Pancreas (tissue), 10 donors: ENCODE data around the gene GULP1. TPM values are rescaled to one million over a fixed set of nuclear protein-coding genes. Genes with fewer than 3 reads are reported as not detected.

Experiments used
- ATAC-seq, 4 donors: fragments of 200-7000 bp; cut with Tn5 transposase; one replicate each; pipeline versions ENCODE4 v1.8.0 to v1.9.1; 2020; ENCODE audit warnings: mild to moderate bottlenecking in 4 of 4, moderate library complexity in 4 of 4
- DNase-seq, 6 donors: peaks; one replicate each; pipeline ENCODE4 v3.0.0-alpha.2; 2020
- FAIRE-seq: peaks from 2 replicates; lab custom pipeline; 2012; peaks lifted over from hg19 to GRCh38; lab: Jason Lieb, UNC
- H3K27ac ChIP-seq, 4 donors: fragments of 200-600 bp; sonication (generic); 1 replicate in 3 of 4; 2 replicates in 1 of 4; pipeline versions ENCODE4 v1.5.0 to v1.8.0; 2020
- H3K27me3 ChIP-seq, 4 donors: fragments of 200-600 bp; one replicate each; pipeline ENCODE4 v1.8.0; 2021
- H3K36me3 ChIP-seq, 3 donors: fragments of 200-600 bp; sonication (generic) in 1 of 3; one replicate each; pipeline versions ENCODE4 v1.5.0 to v1.8.0; 2020 to 2021
- H3K4me1 ChIP-seq, 3 donors: fragments of 200-600 bp; one replicate each; pipeline ENCODE4 v1.8.0; 2021
- H3K4me3 ChIP-seq, 4 donors: fragments of 200-600 bp; sonication (generic) in 2 of 4; one replicate each; pipeline versions ENCODE4 v1.5.0 to v1.8.0; 2020 to 2021
- H3K9me3 ChIP-seq, 4 donors: fragments of 200-600 bp; one replicate each; pipeline ENCODE4 v1.8.0; 2021
- CTCF ChIP-seq, 4 donors: fragments of 200-600 bp; sonication (generic) in 3 of 4; IDR thresholded peaks; one replicate each; pipeline versions ENCODE4 v1.5.0 to v1.8.0; 2021; ENCODE audit warnings: antibody characterized with exemption in 4 of 4
- WGBS, 2 donors: extraction: QIAGEN DNeasy Blood & Tissue Kit; methylation state at CpG; one replicate each; pipeline ENCODE4 v1.1.7; 2013; 5-methylcytosine and 5-hydroxymethylcytosine counted together
- intact Hi-C, 3 donors: fragments of 100-400 bp; cut with DNase I; formaldehyde crosslinking; loops; one replicate each; pipeline versions ENCODE4 v1.11.1 to v1.14.2; 2022
- polyA plus RNA-seq, 2 donors: library from polyadenylated mRNA; stranded (reverse); fragments of 200-250 nt; gene quantifications; one replicate each; pipeline ENCODE4 v1.2.3, GENCODE V29; 2013
- total RNA-seq, 6 donors: library from RNA; stranded (reverse); fragmentation: NEBNext Ultra II Directional in 4 of 6; extraction: Animal tissue kit (Norgen Biotek cat#: 25700) in 4 of 6; gene quantifications; one replicate each; pipeline versions ENCODE4 v1.2.1 to v1.2.4, GENCODE V29; 2021 to 2023
- donor health status: healthy with polysubstance abuse.
- donor health status: DM: no; HTN: no; CAD: no; lungs with moderate emphysema.
- donor health status: DM: no; HTN: no; CAD: no.
- donor health status: control.
- donor health status: control.
- donor health status: Bipolar disorder and iron deficiency.
- donor health status: DM: yes; HTN: yes; CAD: no.
- donor health status: DM: no; HTN: no; CAD: no.
- donor health status: DM: no; HTN: no; CAD: no.
- donor health status: DM: yes; HTN: yes; CAD: no.

Gene GULP1
- total and polyA plus RNA-seq, 8 donors = 5.4 to 35.7 (median 17.5) TPM

- H3K36me3 ChIP-seq = no peaks in the 10 kb centered on the region
- no peaks in the 10 kb centered on the region for H3K27me3 ChIP-seq
- DNase-seq = peak in 2 of 6 donors; percentile 17 to 53
- intact Hi-C loops = no loop called here
- peak; percentile 55 to 83 (median 78) for ATAC-seq
- H3K27ac ChIP-seq = peak overlapping the region in 2 of 4 donors; percentile 46 to 74
- H3K4me1 ChIP-seq = peaks cover 4 to 18% (median 15%) of the 10 kb centered on the region in 3 donors
- WGBS, 2 donors = 27 to 33% methylated on average over 5 of the region's 5 CpGs
- TF ChIP-seq CTCF (IDR thresholded peaks at IDR 0.05) = no peak
- H3K9me3 ChIP-seq = no peaks in the 10 kb centered on the region
- no peak overlapping the region for H3K4me3 ChIP-seq
- FAIRE-seq = no peak
These were observed 6.6 kb upstream of the GULP1 start for GRCh38 chr2:188285049-188285448.

GRCh38 chr2:188285774-188286173, 5.9 kb upstream of the GULP1 start:
- Histone ChIP-seq H3K4me3 (no peak overlapping the region), H3K36me3 (no peaks in the 10 kb centered on the region), H3K4me1 (peaks cover 4 to 16% (median 15%) of the 10 kb centered on the region in 3 donors), H3K27ac (peak overlapping the region in 2 of 4 donors; percentile 46 to 74), H3K27me3 (no peaks in the 10 kb centered on the region), H3K9me3 (no peaks in the 10 kb centered on the region)
- intact Hi-C loops = no loop called here
- no peak for DNase-seq
- no peak for TF ChIP-seq CTCF (IDR thresholded peaks at IDR 0.05)
- no peak for FAIRE-seq
- 39 to 43% methylated on average over 2 of the region's 2 CpGs for WGBS, 2 donors
- peak in 3 of 4 donors; percentile 11 to 26 (median 23) for ATAC-seq

- peak in 3 of 4 donors; percentile 3 to 12 (median 8) for ATAC-seq
- no peak for FAIRE-seq
- peak overlapping the region; percentile 73 to 98 (median 96) for H3K27ac ChIP-seq
- intact Hi-C loops = no loop called here
- no peaks in the 10 kb centered on the region for H3K36me3 ChIP-seq
- H3K27me3 ChIP-seq = no peaks in the 10 kb centered on the region
- 2 to 4% methylated on average over 12 of the region's 12 CpGs for WGBS, 2 donors
- peaks cover 4 to 18% (median 16%) of the 10 kb centered on the region in 3 donors for H3K4me1 ChIP-seq
- peak overlapping the region; percentile 45 to 89 (median 64) for H3K4me3 ChIP-seq
- TF ChIP-seq CTCF (IDR thresholded peaks at IDR 0.05) = no peak
- DNase-seq = peak in 2 of 6 donors; percentile 20 to 70
- H3K9me3 ChIP-seq = no peaks in the 10 kb centered on the region
These were observed 495 bp upstream of the GULP1 start for GRCh38 chr2:188291142-188291616.

GRCh38 chr2:188292348-188293239, 920 bp downstream of the GULP1 start:
- intact Hi-C loops = no loop called here
- Histone ChIP-seq H3K36me3 (no peaks in the 10 kb centered on the region), H3K4me1 (peaks cover 8 to 20% (median 18%) of the 10 kb centered on the region in 3 donors), H3K9me3 (no peaks in the 10 kb centered on the region), H3K4me3 (peak overlapping the region; percentile 45 to 89 (median 64)), H3K27me3 (no peaks in the 10 kb centered on the region), H3K27ac (peak overlapping the region; percentile 73 to 98 (median 96))
- TF ChIP-seq CTCF (IDR thresholded peaks at IDR 0.05) = no peak
- ATAC-seq (peak; percentile 75 to 82 (median 79)), DNase-seq (peak; percentile 71 to 88 (median 84)), FAIRE-seq (no peak)
- WGBS, 2 donors = 0 to 1% methylated on average over 54 of the region's 54 CpGs
